HEK293T (cell line): ENCODE measurements around the gene CERS1.

Experiments used
- CTCF ChIA-PET: fragments of 350-600 bp; formaldehyde crosslinking; extraction: SDS; loops from one replicate; lab custom pipeline; 2021; ENCODE audit warnings: antibody characterized with exemption, inconsistent platforms; lab: Yijun Ruan, JAX
- POLR2A ChIA-PET: fragments of 350-600 bp; formaldehyde crosslinking; extraction: SDS; loops from one replicate; lab custom pipeline; 2020; ENCODE audit warnings: antibody characterized with exemption, inconsistent platforms; lab: Yijun Ruan, JAX
- DNase-seq: peaks from one replicate; pipeline ENCODE4 v3.0.0; 2012; ENCODE audit warnings: mixed read lengths; ENCODE audit errors: extremely low spot score
- ARNT ChIP-seq: fragments of 450-650 bp; IDR thresholded peaks from 2 replicates; pipeline ENCODE4 v1.6.1; 2017; ENCODE audit warnings: mild to moderate bottlenecking
- BHLHE40 ChIP-seq: fragments of 450-650 bp; IDR thresholded peaks from 2 replicates; pipeline ENCODE4 v1.6.1; 2016; ENCODE audit warnings: mild to moderate bottlenecking, moderate library complexity, borderline replicate concordance
- CTBP1 ChIP-seq: fragments of 450-650 bp; IDR thresholded peaks from 2 replicates; pipeline ENCODE4 v1.6.1; 2016; ENCODE audit warnings: borderline replicate concordance
- ELF4 ChIP-seq: fragments of 450-650 bp; IDR thresholded peaks from 2 replicates; pipeline ENCODE4 v1.6.1; 2017; ENCODE audit warnings: antibody characterized with exemption
- FOXA1 ChIP-seq: fragments of 450-650 bp; IDR thresholded peaks from 2 replicates; pipeline ENCODE4 v1.6.1; 2016; ENCODE audit warnings: mild to moderate bottlenecking
- FOXK2 ChIP-seq: fragments of 450-650 bp; IDR thresholded peaks from 2 replicates; pipeline ENCODE4 v1.6.1; 2016; ENCODE audit warnings: mild to moderate bottlenecking
- FOXM1 ChIP-seq: fragments of 450-650 bp; IDR thresholded peaks from 2 replicates; pipeline ENCODE4 v1.6.1; 2017; ENCODE audit warnings: mild to moderate bottlenecking, borderline replicate concordance
- HDGF ChIP-seq: fragments of 450-650 bp; IDR thresholded peaks from 2 replicates; pipeline ENCODE4 v1.6.1; 2017; ENCODE audit warnings: antibody characterized with exemption, borderline replicate concordance
- L3MBTL2 ChIP-seq: fragments of 450-650 bp; conservative IDR thresholded peaks from 2 replicates; pipeline ENCODE4 v1.6.1; 2016; ENCODE audit warnings: mild to moderate bottlenecking
- LEF1 ChIP-seq: fragments of 450-650 bp; IDR thresholded peaks from 2 replicates; pipeline ENCODE4 v1.6.1; 2017; ENCODE audit warnings: mild to moderate bottlenecking, borderline replicate concordance
- NFRKB ChIP-seq: fragments of 450-650 bp; IDR thresholded peaks from 2 replicates; pipeline ENCODE4 v1.6.1; 2016; ENCODE audit warnings: mild to moderate bottlenecking, moderate library complexity
- PKNOX1 ChIP-seq: fragments of 450-650 bp; IDR thresholded peaks from 2 replicates; pipeline ENCODE4 v1.6.1; 2016
- SP1 ChIP-seq: fragments of 450-650 bp; IDR thresholded peaks from 2 replicates; pipeline ENCODE4 v1.6.1; 2017
- SUZ12 ChIP-seq: fragments of 450-650 bp; IDR thresholded peaks from 2 replicates; pipeline ENCODE4 v1.6.1; 2016; ENCODE audit warnings: mild to moderate bottlenecking
- TARDBP ChIP-seq: fragments of 450-650 bp; IDR thresholded peaks from 2 replicates; pipeline ENCODE4 v1.6.1; 2016
- ZNF384 ChIP-seq: fragments of 450-650 bp; IDR thresholded peaks from 2 replicates; pipeline ENCODE4 v1.6.1; 2016

Gene CERS1

GRCh38 chr19:18868380-18869022 lies 27.5 kb downstream of the CERS1 start:
- no peak for DNase-seq
- POLR2A ChIA-PET = no interaction called here

GRCh38 chr19:18867751-18868150 lies 28.2 kb downstream of the CERS1 start:
- no peak for TF ChIP-seq FOXM1
- no peak for TF ChIP-seq L3MBTL2
- no peak for TF ChIP-seq FOXA1
- no peak for TF ChIP-seq LEF1
- no peak for TF ChIP-seq SP1
- TF ChIP-seq SUZ12 = no peak
- TF ChIP-seq FOXK2 = no peak
- TF ChIP-seq ELF4 = no peak
- no peak for TF ChIP-seq CTBP1
- no peak for TF ChIP-seq BHLHE40
- no peak for TF ChIP-seq NFRKB
- TF ChIP-seq PKNOX1 = no peak
- ChIA-PET POLR2A (no interaction called here), CTCF (no interaction called here)
- no peak for DNase-seq

More at GRCh38 chr19:18868380-18869022, 27.5 kb downstream of the CERS1 start:
- CTCF ChIA-PET = no interaction called here
- TF ChIP-seq PKNOX1 = no peak
- no peak for TF ChIP-seq TARDBP
- no peak for TF ChIP-seq ARNT
- TF ChIP-seq L3MBTL2 = no peak

DNA sequence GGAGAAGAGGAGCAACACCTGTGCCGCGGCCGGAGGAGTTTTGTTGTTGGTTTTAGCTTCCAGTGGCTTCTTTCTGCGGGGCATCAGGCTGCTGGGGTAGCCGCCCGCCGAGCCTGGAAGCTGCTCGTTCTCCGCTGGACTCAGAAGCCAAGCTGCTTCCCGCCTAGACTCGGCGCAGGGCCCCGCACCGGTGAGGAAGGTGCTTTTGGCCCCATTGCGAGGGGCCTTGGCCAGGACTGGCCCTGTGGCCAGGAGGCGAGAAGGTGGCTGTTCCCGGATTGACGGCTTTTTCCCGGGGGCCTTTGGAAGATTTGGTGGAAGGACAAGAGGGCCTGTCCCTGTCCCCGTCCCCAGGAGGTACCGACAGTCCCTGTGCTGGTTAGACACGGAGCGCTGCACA lies 28.8 kb downstream of the CERS1 start:
- no peak for DNase-seq
- TF ChIP-seq BHLHE40 = no peak
- TF ChIP-seq TARDBP = no peak
- no peak for TF ChIP-seq PKNOX1
- TF ChIP-seq ZNF384 = no peak
- TF ChIP-seq L3MBTL2 = no peak
- TF ChIP-seq ARNT = no peak
- POLR2A ChIA-PET = no interaction called here
- CTCF ChIA-PET = interaction anchor here (0.6 kb wide), 1 partner anchor 266 kb away, joined by 3 read pairs; no protein-coding TSS in a partner anchor

DNA sequence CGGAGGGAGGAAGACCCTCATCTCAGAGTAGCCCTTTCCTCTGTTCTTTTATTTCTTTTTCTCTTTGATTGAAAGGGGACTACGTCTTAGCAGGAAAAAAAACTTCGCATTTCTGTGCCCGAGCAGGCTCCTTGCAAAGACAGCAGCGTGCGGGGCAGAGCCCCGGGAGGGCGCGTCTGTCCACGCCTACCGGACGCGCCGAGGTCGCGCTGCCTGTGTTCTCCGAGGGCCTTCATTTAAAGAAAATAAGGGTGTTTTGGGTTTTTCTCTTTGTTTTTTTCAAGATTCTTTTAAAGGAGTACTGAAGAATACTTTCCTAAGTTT lies 29.2 kb downstream of the CERS1 start:
- TF ChIP-seq ZNF384 = no peak
- no peak for TF ChIP-seq SUZ12
- TF ChIP-seq L3MBTL2 = no peak
- no peak for TF ChIP-seq PKNOX1
- POLR2A ChIA-PET = no interaction called here
- DNase-seq = no peak
- CTCF ChIA-PET = interaction anchor here (0.6 kb wide), 1 partner anchor 266 kb away, joined by 3 read pairs; no protein-coding TSS in a partner anchor

DNA sequence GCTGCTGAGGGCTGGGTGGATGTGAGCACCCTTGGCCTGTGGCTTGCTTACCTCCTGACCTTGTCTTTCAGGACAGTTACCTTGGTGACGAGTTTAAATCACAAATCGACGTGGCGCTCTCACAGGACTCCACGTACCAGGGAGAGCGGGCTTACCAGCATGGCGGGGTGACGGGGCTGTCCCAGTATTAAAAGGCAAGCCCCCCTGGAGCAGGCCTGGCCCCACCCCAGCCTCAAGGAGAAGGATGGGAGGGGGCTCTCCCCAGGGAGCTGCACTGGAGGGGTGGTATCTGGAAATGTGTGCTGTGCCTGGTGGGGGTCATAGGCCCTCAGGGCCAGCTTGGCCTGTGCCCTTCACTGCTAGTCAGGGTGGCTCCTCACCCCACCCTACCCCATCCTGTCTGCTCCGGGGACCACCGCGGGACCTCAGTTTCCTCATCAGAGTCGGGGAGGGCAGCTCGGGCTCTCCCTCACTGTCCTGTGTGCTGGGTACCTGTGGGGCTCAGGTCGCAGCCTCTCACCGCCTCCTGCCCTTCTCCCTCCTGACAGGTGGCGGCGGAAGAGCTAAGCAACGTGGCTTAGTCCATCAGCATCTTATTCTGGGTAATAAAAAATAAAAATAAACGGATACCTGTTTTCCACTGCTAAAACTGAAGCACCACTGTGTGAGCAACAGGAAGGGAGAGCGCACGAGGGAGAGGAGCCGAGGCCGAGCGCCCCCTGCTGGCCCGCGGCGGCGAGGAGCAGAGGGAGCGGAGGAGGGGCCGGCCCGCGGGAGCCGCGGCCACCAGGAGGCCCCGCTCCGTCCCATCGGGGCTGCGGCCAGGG lies 29.8 kb downstream of the CERS1 start:
- peak; percentile 91 for DNase-seq
- ChIA-PET POLR2A (interaction anchor here (0.9 kb wide), 1 partner anchor 35 kb away, joined by 3 read pairs; no protein-coding TSS in a partner anchor), CTCF (interaction anchor here (0.7 to 0.9 kb wide), 3 partner anchors 10 to 29 kb away, joined by 3 to 5 read pairs (median 3); no protein-coding TSS in a partner anchor)
- TF ChIP-seq SUZ12 (no peak), HDGF (0 out of 2 replicates have a peak, but pooled peaks have one; percentile 64), ELF4 (no peak)

GRCh38 chr19:18865106-18865972 lies 30.6 kb downstream of the CERS1 start:
- POLR2A ChIA-PET = interaction anchor here (0.9 kb wide), 1 partner anchor 34 kb away, joined by 3 read pairs; no protein-coding TSS in a partner anchor
- CTCF ChIA-PET = interaction anchor here (0.7 to 0.9 kb wide), 3 partner anchors 9 to 29 kb away, joined by 3 to 5 read pairs (median 3); no protein-coding TSS in a partner anchor
- TF ChIP-seq CTBP1 = no peak
- TF ChIP-seq BHLHE40 = no peak
- no peak for TF ChIP-seq FOXA1
- TF ChIP-seq FOXK2 = no peak
- no peak for TF ChIP-seq L3MBTL2
- no peak for TF ChIP-seq HDGF
- no peak for TF ChIP-seq SP1
- TF ChIP-seq LEF1 = no peak
- TF ChIP-seq ZNF384 = no peak
- no peak for TF ChIP-seq PKNOX1
- TF ChIP-seq ELF4 = no peak
- no peak for TF ChIP-seq TARDBP
- no peak for TF ChIP-seq ARNT
- no peak for TF ChIP-seq SUZ12
- no peak for TF ChIP-seq FOXM1
- no peak for TF ChIP-seq NFRKB
- DNase-seq = no peak
